ENCODE measurements around the gene CAMK2G.
A peak's percentile ranks its signal among the peaks of the same experiment; 100 is the strongest.
"Not testable (repeated sequence)": the region's sequence is repeated elsewhere in the genome, so short reads cannot be mapped to it uniquely, and the experiment has no call there.

CAMK2G gene

DNA sequence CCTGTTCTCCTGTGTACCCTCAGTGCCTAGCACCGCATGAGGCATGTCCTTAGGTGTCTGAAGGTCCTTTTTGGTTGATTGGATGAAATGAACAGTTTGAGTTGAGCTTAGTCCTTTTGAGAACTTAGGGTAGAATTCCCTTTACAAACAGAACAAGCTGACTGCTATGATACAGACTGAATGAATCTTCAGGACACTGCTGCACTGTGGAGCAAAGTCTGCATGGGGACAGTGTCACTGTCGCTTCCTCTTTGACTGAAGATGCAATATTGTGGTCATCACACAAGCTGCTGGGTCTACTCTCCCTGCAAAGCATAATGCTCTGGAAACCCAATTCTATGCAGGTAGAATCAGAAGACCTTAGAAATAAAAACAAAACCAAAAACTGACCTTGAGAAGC is 28.0 kb upstream of the CAMK2G start:
- no peak for DNase-seq (ENCODE audit: low read depth in 3 of 3)

DNA sequence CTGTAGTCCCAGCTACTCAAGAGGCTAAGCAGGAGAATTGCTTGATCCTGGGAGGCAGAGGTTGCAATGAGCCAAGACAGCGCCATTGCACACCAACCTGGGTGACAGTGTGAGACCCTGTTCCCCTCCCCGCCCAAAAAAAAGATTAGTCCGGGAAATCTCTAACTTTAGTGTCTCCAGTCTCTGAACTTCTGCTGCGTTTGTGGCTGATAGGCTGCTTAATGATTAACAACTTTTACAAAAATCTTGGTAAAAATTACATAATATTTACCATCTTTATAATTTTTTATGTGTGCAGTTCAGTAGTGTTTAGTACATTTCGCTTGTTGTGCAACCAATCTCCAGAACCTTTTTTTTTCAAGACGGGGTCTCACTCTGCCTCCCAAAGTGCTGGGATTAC is 26.9 kb upstream of the CAMK2G start:
- no peak for DNase-seq (ENCODE audit: low read depth in 3 of 3)

DNA sequence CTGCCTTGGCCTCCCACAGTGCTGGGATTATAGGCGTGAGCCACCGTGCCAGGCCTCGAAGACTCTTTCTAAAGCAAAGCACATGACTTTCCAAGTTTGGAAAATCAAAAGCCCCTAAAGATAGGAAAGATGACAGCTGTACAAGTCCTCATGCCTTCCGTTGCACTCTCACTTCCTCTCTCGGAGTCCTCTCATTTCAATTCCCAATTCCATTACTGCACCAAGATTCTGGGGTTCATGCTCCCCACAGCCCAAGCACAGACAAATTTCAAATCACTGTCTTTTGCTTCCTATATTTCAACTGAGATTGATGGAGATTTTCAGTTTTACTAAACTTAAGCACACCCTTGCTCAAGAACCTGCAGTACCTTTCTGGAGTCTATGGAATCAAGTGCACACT is 25.7 kb upstream of the CAMK2G start:
- DNase-seq (ENCODE audit: low read depth in 3 of 3), result no peak

DNA sequence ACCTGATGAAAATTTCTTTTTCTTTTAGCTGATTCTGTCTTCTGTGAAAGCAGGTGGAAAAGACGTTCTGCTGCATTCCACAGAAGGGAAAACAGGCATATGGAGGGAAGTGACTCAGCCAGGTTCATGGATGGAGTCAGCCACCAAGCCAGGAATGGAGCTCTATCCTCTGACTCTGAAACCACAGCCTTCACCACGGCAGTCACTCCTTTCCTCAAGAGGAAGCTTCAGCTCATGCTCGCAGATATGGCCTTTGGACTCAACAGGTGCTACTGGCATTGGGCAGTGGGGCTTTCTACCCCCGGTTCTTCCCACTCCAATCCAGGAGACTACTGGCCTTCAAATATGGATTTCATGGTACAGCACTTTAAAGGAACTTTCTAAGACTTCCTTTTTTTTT is 25.1 kb upstream of the CAMK2G start:
- no peak for DNase-seq (ENCODE audit: low read depth in 3 of 3)

DNA sequence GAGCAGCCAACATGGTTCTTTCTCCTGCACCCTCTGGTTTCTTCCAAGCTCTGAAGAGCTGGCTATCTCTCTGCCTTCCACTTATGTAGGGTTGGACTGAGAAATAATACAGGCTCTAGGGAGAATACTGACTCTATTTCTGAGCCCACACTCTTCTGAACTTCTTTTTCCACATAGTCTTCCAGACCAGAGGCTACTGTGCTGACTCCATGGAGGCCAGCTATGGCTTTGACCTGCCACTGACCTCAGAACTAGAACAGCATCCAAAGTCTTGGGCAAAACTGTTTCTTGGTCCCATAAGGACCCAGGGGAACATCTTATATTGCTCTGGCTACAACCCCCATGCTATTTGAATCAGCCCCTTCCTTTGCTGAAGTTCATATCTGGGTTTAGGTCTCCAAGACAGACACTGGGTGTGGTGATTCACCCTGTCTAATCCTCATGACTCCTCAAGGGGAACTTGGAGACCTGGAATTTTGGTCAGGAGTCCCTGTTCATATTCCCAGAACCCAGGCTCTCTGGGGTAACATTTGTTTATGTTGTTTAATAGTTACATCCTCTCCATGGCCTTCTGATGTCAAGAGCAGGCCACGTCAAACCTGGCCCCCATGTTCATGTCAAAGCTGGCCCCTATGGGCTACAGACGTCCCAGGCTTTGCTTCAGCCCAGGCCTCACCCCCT is 24.5 kb upstream of the CAMK2G start:
- DNase-seq (ENCODE audit: low read depth in 3 of 3), result no peak

DNA sequence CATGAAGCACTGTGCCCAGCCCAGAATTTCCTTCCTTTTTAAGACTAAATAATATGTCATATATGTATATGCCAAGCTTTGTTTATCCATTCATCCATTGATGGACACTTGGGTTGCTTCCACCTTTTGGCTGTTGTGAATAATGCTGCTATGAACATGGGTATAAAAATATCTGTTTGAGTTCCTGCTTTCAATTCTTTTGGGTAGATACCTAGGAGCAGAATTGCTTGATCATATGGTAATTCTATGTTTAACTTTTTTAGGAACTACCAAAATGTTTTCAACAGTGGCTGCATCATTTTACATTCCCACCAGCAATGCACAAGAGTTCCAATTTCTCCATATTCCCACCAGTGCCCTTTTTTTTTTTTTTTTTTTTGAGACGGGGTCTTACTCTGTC is 23.3 kb upstream of the CAMK2G start:
- no peak for DNase-seq (ENCODE audit: low read depth in 3 of 3)

DNA sequence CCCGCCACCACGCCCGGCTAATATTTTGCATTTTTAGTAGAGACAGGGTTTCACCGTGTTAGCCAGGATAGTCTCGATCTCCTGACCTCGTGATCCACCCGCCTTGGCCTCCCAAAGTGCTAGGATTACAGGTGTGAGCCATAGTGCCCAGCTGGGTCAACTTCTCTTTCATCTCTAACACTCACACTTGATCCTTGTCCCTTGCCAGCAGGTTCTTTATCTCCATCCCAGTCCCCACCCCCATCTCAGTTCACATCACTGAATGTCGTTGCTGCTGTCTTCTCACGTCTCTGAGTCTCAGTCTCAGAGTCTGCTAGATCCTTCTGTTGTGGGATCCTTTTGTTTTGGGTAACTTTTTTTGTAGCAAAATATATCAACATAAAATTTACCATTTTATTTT is 21.0 kb upstream of the CAMK2G start:
- DNase-seq (ENCODE audit: low read depth in 3 of 3), result not testable (repeated sequence)

DNA sequence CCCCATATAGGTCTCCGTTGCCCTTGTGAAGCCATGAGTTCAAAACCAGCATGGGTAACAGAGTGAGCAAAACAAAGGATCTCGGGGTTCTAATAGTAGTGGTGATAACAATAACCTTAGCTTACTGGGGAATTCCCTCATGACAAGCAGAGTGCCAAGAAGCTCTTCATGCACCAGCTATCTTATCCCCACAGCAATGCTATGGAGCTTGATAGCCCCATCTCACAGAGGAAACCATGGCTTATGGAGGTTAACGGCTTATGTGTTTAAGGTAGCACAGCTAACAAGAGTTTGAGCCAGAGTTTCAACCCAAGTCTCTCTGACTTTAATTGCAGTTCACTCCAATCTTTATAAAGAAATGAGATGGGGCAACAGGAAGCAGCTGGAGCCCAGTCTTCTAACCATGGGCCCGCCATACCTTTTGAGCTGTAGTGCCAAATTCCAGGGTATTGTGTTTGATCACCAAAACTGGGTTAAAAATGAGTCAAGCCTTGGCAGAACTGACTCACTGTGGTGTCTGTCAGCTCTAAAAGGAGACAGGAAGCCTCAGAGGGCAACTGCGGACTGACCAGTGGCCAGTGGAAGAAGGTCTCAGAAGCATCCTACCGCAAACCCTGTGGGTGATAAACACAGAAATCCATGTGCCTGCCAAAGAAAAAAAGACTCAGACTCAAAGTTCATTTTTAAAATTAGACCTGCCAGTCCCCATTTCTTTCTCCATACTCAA is 20.1 kb upstream of the CAMK2G start:
- DNase-seq (ENCODE audit: low read depth in 3 of 3), result no peak

DNA sequence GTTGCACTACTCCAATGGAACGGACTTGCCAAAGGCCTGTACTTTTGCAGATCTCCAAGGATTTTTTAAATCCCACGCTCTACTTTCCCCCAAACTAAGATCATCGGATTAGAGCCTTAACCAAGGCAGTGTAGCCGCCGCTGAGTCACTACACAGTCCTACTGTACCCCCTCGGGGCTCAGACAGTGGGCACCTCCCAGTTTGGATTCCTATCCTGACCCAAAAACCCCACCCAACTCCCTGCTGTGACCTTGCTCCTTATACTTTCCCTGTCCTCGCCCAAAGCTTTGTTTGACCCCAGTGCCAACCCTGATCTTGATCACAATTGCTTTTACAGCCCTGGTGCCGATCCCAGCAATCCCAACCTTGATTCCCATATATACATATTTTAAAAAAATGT is 19.1 kb upstream of the CAMK2G start:
- no peak for DNase-seq (ENCODE audit: low read depth in 3 of 3)

DNA sequence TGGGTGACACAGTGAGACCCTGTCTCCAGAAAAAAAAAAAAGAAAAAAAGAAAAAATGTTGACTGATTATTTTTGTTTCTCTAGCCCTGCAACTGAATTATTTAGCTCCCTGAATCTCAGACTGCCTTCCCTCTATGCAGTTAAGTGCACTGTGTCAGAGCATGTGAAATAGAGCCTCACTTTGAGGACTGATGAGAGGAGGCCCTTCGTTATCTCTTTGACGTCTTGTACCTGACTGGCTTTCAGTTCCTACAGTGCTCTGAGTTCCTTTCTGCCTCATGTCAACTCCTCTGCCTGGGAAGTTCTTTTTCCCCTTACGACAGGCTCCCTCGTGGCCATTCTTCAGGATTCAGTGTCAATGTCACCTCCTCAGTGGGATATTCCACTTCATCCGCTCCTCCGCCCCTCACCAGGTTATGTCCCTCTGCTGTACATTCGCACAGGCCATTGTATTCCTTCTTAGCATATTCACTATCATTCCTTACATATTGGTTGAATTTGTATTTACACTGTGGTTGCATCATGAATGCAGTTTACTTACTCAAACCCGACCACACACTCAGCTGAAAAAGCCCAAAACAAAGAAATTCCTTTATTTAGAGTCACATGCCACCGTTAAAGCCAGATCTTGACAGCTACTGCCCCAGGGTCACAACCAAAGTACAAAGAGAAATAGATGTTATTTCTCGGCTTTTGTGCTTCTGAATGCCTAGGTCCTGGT is 18.1 kb upstream of the CAMK2G start:
- no peak for DNase-seq (ENCODE audit: low read depth in 3 of 3)

DNA sequence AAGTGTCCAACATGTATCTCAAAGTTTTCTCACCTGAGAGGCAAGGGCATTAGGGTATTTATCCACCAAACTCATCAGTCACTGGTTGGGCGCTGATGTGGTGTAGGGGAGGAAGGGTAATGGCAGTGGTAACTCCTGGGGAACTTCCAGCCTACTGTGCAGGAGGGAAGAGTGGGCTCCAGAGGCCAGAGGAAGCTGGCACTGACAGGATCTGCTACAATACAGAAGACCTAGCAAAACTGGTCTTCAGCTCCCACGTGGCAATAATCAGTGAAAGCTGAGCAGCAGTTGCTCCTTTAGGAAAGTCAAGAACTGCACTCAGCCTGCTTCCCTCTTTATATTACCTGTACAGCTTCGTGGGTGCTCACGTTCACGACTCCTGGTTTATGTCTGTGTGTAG is 17.2 kb upstream of the CAMK2G start:
- DNase-seq (ENCODE audit: low read depth in 3 of 3), result no peak

DNA sequence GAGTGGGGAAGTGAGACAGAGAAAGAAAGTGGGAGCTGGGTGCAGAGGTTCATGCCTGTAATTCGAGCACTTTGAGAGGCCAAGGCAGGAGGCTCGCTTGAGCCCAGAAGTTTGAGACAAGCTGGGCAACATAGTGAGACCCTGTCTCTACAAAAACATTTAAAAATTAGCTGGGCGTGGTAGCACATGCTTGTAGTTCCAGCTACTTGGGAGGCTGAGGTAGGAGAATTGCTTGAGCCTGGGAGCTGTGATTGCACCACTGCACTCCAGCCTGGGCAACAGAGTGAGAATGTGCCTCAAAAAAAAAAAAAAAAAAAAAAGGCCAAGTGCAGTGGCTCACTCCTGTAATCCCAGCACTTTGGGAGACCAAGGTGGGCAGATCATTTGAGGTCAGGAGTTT is 16.5 kb upstream of the CAMK2G start:
- DNase-seq (ENCODE audit: low read depth in 3 of 3), result not testable (repeated sequence)

DNA sequence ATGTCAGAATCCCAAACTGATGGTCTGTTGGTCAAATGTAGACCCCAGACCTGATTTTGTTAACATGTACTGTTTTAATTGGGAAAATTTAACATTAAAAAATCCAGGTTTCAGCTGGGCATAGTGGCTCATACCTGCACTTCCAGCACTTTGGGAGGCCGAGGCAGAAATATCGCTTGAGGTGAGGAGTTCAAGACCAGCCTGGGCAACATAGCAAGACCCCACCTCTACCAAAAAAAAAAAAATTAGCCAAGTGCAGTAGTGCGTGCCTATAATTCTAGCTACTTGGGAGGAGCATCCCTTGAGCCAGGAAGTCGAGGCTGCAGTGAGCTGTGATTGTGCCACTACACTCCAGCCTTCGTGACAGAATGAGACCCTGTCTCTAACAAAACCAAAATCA is 15.9 kb upstream of the CAMK2G start:
- DNase-seq (ENCODE audit: low read depth in 3 of 3), result no peak

DNA sequence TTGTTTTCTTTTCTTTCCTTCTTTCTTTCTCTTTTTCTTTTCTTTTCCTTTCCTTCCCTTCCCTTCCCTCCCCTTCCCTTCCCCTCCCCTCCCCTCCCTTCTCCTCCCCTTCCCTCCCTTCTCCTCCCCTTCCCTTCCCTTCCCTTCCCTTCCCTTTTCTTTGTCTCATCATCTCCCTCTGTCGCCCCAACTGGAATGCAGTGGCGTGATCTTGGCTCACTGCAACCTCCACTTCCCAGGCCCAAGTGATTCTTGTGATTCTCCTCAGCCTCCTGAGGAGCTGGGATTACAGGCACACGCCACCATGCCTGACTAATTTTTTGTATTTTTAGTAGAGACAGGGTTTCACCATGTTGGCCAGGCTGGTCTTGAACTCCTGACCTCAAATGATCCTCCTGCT is 15.1 kb upstream of the CAMK2G start:
- DNase-seq (ENCODE audit: low read depth in 3 of 3), result not testable (repeated sequence)

DNA sequence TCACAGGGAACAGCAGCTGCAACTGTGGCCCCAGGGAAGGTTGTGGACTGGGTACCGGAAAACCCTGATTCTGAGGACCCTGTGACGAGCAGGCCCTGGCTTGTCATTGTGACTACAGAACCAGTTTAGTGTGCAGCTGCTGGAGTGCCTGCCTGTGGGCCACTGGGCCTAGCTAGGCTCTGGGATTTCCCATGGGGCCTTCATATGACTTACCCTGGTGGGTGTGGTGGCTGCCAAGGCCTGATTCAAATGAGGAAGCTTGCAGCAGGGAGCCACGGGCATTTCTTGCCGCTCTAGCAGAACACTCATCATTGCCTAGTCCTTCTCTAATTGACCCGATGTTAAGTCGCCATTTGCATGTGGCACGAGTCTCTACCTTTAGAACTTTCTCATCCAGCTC is 14.7 kb upstream of the CAMK2G start:
- no peak for DNase-seq (ENCODE audit: low read depth in 3 of 3)

DNA sequence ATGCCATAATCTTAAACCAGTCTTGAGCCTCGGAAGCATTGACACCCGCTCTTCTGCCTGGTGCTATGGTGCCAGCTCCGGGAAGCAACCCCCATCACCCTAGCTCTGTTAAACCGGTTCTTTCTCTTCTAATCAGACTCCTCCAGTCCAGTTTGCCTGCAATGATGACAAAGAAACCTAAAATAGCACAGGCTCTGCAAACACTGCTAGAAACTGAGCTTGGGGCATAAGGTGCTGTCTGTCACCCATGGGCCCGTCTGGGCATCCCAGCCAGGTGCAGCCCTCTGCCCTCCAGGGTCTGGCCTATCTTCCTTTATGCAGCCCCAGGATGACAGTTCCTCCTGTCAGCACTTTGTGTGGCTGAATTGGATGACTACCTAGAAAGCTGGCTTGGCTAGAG is 14.2 kb upstream of the CAMK2G start:
- DNase-seq (ENCODE audit: low read depth in 3 of 3), result no peak

DNA sequence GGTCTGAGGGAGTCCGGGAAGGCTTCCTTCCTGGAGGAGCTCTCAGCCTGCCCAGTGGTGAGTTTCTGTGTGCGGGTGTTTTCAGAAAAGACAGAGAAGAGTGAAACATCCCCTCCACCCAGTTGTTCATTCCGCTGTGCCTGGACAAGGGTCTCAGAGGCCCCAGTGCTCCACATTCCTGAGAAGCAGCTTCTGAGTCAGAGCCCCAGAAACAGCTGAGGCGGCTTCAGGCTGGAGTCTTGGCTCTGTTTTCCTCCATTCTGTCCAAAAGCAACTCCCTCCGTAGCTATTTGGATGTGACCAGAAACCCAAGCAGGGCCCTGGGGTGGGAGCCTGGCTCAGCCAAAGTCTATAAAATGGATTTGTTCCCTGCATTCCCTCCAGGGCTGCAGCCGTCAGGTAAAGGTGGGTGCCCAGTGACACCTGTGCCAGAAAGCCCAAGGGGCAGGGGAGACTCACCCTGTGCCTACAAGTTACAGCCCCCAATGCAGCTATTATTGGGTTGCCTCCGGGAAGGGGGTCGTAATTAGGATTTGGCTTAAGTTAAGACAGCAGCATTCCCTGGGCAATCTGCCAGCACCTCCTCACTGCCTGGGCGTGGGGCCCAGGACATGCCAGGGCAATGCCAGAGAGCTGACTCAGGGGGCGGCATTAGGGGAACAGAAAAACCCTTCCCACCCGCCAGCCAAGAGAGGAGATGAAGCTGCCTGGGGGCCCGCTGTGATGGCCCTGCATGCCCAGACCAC is 13.1 kb upstream of the CAMK2G start:
- no peak for DNase-seq (ENCODE audit: low read depth in 3 of 3)

DNA sequence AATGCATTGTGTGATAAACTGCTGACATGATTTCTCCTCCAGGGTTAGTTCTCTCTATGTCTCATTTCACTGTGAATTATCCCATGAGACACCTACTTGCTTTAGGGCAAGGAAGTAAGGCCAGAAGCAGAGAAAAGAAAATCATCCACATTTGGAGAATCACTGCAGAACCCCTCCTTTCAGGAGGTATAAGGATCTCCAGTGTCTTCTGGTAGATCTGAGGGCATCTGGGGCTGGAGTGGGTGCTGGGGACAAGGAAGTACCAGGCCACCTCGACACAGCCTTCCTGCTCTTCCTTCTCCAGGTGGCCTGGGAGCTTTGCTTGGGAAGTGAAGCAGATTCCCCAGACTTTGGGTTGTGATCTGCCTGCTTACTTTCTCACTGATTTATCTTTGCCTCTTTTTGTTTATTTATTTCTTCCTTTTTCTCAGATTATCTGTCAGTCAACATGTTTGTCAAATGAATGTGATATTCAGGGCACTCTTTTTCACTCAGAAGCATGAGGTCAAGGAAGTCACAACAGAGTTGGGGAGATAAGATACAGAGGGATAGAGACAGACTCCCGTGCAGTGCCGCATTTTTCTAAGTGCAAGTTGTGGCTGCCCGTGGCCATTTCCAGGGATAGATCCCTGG is 12.4 kb upstream of the CAMK2G start:
- DNase-seq (ENCODE audit: low read depth in 3 of 3), result no peak

DNA sequence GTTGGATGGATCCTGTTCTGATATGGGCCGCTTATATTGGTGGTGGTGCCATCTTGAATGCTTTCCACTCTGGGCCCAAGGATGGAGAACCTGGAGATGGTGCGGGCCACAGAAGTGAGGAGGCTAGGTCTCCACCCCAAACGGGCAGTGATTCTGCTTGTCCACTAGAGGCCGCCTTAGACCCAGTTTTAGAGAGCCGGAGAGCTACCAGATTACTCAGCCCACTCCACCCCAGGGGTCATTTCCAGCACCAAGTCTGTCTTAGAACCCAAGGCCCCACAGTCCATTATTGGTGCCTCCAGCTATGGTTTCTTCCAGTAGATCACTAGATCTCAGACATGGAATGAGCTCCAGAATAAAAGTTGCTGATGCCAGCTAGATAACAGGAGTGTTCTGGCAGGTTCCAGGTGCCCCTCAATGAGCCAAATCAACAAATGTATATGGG is 11.8 kb upstream of the CAMK2G start:
- peak; percentile 30 to 56 (median 42) for DNase-seq (ENCODE audit: low read depth in 3 of 3)

DNA sequence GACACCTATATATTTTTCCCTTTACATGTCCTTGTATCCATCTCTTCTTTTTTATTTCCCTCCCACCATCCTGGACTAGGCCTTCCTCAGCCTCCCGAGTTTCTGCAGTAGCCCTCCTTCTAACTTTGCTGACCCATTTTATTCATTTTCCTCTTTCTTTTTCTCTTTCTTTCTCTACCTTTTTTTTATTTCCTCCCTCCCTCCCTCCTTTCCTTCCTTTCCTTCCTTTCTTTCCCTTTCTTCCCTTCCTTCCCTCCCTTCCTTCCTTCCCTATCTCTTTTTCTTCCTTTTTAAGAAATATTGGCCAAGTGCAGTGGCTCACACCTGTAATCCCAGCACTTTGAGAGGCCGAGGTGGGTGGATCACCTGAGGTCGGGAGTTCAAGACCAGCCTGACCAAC is 9.7 kb upstream of the CAMK2G start:
- DNase-seq (ENCODE audit: low read depth in 3 of 3), result no peak

DNA sequence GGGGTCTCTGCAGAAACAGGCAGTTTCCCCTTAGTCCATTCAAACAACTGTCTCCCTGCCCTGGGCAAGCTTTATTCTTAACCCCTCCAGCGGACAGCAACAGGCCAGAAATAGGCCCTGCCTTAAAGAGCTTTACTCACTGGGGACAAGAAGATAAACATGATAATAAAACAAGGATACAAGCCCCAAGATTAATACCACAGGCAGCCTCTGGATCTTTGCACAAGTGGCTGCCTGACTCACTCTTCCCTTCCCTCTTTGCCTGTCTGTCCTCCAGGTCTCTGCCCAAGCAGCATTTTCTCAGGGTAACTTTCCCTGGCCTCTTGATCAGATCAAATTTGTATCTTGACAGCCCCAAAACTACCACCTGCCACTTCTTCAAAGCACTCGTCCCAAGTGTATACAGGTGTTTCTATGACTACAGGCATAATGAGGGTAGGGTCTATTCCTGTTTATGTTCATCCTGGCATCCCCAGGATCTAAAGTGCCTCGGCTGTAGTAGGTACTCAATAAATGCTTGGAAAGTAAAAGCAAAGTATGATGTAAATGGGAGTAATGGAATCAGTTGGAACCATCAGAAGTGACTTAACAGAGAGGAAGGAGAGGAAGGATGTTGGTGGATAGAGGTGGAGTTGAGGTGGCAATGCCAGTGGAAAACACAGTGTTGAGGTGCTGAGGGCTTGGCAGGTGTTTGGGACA is 7.0 kb upstream of the CAMK2G start:
- DNase-seq (ENCODE audit: low read depth in 3 of 3), result no peak
